GM21381 (cell line): ENCODE results near the gene CTDNEP1.

Experiments used
- ATAC-seq: cut with Tn5 transposase; IDR thresholded peaks from one replicate; pipeline ENCODE4 v1.9.1; 2021; ENCODE audit warnings: mild to moderate bottlenecking, moderate library complexity; ENCODE audit not compliant: unreplicated experiment

The CTDNEP1 gene

GRCh38 chr17:7216242-7217112 lies 35.1 kb downstream of the CTDNEP1 start:
- no peak for ATAC-seq

GRCh38 chr17:7215652-7216180 lies 35.8 kb downstream of the CTDNEP1 start:
- no peak for ATAC-seq

GRCh38 chr17:7215136-7215638 lies 36.3 kb downstream of the CTDNEP1 start:
- ATAC-seq: no peak

- peak; percentile 71 for ATAC-seq
These were observed 37.0 kb downstream of the CTDNEP1 start for GRCh38 chr17:7214300-7215135.

- no peak for ATAC-seq
These were observed 37.6 kb downstream of the CTDNEP1 start for GRCh38 chr17:7213895-7214299.

- no peak for ATAC-seq
These were observed 39.9 kb downstream of the CTDNEP1 start for GRCh38 chr17:7211491-7212273.

- no peak for ATAC-seq
These were observed 42.6 kb downstream of the CTDNEP1 start for GRCh38 chr17:7208754-7209460.

- no peak for ATAC-seq
These were observed 43.4 kb downstream of the CTDNEP1 start for GRCh38 chr17:7208027-7208571.

GRCh38 chr17:7207120-7208001 lies 44.2 kb downstream of the CTDNEP1 start:
- ATAC-seq: no peak

GRCh38 chr17:7205561-7205960 lies 46.0 kb downstream of the CTDNEP1 start:
- ATAC-seq: no peak

- peak; percentile 75 for ATAC-seq
These were observed 46.6 kb downstream of the CTDNEP1 start for GRCh38 chr17:7204828-7205461.

GRCh38 chr17:7204336-7204735 lies 47.2 kb downstream of the CTDNEP1 start:
- ATAC-seq: no peak

- ATAC-seq: no peak
These were observed 48.1 kb downstream of the CTDNEP1 start for GRCh38 chr17:7203391-7203790.

GRCh38 chr17:7196651-7197401 lies 54.7 kb downstream of the CTDNEP1 start:
- no peak for ATAC-seq

- ATAC-seq: no peak
These were observed 55.6 kb downstream of the CTDNEP1 start for GRCh38 chr17:7195971-7196370.
